CD4-positive, alpha-beta T cell treated with Interleukin-17A for 4 hours (primary cell): Measurements from ENCODE around the gene HDAC5.

Experiments
- DNase-seq: peaks from one replicate; pipeline ENCODE4 v3.0.0-alpha.2; 2020; ENCODE audit warnings: mixed read lengths

Gene HDAC5

DNA sequence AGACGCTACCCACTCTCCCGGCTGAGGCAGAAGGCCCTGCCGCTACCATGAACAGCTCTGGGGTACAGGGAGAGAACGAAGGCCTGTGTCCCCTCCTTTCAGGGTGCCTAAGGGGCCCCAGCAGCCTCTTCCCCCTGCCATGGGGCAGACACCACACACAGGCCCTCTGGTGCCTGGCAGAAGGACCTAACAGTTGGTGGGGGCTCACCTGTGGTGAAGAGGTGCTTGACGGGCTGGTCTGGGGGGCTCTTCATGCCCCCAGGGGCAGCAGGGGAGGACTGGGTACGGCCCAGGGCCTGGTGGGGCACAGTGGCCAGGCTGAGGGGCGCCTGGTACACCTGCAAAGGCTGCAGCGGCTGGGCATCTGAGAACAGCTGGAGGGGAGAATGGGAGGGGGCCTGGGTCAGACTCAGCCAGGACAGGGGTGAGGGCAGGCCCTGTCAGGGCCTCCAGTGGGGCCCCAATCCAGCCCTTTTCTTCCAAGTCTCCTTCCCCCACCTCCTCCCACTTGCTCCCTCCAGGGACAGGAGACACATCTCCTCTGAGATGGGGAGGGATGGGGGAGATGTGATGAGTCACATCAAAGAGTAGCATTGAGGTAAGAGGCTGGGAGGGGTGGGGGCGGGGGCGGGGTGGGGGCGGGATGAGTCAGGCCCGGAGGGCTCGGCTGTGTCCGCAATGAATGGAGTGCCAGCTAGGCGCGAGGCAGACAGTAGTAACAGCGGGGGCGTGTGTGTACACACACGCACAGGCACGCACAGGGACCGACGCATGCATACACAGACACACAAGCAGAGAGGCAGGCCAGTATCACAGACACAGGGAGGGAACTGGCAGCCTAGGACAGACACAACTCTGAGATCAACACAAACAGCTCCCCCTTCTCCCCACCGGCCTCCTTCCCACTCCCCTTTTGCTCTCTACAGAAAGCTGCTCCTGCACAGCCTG is 36.8 kb downstream of the HDAC5 start:
- DNase-seq, result peak; percentile 80

DNA sequence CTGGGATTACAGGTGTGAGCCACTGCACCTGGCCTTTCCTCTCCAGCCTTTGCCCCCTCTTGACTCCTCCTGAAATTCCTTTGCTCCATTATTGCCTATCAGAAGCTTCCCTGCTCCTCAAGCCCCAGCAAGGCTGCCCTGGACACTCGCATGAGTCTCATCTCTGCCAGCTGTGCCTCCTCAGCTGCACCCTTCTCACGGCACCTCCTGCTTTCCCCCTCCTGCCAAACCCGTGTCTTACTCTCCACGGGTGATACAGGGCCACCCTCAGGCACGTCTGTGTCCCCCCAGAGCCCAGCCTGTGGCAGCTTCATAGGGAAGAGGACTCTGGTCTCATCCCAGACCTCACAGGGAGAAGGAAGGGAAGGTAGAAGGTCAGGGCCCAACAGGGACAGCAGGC is 37.5 kb downstream of the HDAC5 start:
- DNase-seq, result no peak

DNA sequence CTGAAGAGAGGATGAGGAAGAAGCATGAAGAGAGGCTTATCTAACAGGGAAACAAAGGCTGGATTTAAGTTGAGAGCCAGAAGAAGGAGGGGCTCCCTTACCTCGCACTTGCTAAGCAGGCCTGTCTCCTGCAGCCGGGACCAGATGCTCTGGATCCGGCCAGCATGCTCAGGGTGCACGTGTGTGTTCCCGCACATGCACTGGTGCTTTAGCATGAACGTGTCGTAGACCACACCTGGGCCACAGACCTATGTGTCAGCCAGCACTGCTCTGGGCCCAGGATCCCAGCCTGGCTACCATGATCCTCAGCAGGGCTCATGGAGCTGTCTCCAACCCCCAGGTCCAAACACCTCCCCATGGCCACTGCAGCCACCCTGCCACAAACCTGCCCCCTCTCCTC is 38.5 kb downstream of the HDAC5 start:
- no peak for DNase-seq

DNA sequence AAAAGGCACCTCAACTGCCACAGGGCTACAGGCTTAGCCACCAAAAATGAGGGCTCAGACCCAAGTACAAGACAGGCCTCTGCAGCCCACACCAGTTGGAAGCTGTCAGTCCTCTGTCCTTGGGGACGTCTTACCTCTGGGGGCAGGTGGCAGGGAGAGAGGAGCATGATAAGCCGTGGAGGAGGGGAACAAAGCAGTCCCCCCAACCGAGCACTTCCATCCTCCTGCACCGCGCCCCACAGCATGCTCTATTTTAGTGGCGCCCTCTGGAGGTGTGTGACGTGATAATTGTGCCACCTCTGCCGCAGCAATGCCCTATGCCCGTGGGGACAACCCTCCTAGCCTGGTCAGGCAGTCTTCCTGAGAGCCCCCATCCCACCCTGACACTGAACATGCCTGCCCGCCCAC is 39.3 kb downstream of the HDAC5 start:
- DNase-seq, result peak; percentile 44

DNA sequence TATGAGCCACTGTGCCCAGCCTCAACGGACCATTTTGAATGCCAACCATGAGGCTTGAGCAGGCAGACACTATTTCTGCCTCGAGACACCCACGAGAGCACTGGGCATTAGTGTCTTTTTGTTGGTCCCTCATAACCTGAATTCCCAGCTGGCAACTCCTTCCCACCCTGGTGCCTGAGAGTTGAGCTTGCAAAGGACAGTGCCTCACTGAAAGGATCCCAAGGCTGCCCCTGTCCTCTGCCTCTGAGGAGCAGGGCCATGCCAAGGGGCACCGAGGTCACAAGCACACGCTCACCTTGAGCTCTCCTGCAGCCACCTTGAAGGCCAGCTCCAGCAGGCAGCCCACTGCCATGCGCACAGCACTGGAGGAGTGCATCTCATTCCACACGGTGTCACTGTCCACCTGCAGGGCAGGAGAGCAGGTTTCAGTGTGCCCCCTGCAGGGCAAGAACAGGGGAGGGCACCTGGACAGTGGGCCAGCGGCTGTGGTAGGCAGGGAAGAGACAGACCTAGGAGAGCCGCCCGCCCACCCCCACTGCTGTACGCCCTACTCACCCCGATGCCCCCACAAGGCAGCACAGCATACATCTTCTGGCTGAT is 40.1 kb downstream of the HDAC5 start:
- peak; percentile 9 for DNase-seq

DNA sequence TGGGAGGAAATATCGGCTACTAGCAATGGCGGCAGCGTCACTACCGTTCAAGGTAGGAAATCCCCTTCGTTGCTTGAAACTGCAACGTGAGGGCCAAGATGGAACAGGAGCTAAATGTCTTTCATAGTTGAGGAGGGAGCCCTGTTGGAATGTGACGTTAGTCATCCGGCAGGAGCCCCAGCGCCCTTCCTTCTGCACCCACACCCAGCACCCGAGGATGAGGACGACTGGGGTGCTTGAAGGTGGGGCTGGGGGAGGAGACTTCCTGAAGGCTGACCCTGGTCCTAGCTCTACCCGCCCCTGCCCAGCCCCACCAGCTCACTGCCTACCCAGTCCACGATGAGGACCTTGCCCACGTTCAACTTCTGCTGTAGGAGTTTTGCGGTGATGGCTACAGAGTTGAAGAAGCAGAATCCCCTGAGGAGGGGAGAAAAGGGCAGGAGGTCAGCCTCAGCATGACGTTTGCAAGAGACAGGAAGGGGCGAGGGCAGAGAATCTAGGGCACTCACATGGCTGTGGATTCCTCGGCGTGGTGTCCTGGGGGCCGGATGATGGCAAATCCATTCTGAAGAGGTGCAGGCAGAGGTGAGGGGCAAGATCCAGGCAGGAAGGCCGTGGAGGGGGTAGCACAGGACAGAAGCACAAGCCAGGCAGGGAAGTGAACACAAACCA is 41.0 kb downstream of the HDAC5 start:
- no peak for DNase-seq

DNA sequence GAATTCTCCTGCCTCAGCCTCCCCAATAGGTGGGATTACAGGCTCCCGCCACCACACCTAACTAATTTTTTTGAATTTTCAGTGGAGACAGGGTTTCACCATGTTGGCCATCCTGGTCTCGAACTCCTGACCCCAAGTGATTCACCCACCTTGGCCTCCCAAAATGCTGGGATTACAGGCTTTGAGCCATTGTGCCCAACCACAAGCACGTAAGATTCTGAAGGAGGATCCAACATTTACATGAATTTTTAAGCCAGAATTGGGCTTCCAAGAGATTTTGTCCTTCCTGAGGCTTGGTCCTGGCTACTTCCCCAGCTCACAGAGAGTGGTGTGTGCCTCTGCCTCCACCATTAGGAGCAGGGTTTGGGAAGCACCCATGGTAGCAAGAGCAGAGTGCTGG is 41.8 kb downstream of the HDAC5 start:
- DNase-seq, result no peak

DNA sequence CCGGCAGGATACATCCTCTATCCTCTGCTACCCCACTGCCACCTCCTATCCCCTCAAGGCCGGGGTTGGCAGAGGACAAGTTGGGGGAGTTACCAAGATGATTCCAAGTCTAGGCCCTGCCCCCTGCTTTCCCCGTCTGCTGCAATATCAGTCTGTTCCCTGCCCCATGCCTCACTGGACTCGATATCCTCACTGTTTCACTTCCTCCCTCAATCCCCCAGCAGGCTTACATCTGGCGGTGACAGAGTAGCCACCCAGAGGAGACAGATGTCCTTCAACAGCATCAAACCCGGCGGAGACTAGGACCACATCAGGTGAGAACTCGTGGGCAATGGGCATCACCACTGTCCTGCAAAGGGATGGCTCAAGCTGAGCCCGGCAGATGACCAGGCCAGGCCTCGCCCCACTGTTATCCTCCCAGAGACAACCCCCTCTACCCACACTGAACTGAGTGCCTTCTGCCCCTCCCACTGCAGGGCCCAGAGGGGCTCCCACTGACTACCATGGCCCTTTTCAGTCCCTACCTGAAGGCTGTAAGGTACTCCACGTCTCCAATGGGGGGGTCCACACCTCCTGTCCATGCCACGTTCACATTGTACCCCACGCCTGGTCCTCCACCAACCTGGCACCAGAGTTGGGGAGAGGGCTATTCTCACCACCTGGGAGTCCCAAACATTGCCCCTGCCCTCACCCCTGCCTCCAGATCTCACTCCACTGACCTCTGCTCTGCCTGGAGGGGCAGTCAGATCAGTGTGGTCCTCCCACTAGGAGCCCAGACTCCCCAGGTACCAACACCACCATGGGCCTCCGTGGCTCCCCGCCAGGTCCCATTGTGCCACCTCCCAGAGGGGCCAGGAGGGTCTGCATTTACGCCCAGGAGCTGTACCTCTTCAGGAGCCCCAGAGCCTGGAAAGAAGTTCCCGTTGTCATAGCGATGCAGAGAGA is 43.3 kb downstream of the HDAC5 start:
- no peak for DNase-seq

DNA sequence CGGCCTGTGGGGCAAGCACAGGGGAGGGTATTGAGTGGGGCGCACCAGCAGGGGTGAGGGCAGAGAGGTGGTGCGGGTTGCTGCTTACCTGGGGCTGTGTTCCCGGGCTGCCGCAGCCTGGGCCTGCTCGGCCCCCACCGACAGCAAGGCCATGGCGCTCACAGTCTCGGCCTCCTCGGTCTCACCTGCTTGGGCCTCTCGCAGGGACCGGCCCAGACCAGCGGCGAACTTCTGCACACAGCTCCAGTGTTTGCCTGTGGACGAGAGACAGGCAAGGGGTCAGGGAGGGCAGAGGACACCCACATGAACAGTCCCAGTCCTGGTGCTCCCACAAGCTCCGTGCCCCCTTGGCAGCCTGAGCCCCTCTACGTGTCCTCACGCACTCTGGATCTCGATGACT is 45.0 kb downstream of the HDAC5 start:
- no peak for DNase-seq

DNA sequence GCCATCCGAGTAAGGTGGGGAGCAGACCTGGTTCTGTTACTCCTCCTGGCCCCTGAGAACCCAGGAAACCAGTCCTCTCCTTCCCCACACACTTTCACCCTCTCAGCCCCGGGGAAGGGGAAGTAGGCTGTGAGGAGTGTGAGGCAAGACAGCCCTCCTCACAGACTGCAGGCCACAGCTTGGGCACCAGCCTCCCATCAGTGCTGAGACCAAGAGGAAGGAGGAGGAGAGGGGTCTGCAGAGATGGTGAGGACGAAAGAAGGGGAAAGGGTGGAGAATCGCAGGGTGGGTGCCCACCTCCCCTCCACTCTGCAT is 45.9 kb downstream of the HDAC5 start:
- no peak for DNase-seq

DNA sequence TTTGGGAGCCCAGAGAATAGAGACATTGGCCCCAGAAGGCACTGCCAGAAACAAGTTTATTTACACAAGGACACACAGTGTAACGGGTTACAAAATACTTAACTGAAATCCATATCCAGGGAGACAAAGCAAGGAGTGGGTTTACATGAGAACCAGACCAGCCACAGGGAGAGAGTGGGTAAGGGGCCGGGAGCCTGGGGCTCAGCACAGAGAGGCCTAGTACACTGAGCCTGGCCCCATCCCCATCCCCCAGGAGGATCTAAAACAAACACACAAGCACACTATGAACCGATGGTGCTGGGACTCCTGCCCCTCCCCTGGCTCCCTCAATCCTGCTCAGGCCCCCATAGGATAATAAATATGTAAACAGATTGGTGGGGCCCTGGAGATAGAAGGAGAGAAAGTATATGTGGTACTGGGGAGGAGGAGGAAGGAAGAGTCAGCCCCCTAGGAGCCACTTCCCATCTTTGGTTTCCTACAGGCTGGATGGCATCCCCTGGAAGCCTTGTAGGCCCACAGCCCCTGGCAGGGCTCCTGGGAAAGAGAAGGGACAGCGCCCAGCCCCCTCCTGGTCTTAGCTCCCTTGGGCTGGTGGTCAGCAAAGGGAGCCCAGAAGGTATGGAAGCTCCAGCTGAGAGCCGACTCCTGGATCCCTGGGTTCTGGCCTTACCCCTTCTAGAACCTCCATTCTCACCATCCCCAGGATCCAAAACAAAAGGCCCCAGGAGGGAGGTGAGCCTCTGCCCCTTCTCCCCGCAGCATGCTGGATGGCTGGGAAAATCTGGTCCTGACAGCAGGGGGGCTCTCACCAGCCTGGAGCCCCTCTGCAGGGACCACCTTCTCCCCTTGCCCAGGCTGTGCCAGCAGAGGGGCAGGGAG is 46.5 kb downstream of the HDAC5 start:
- no peak for DNase-seq

DNA sequence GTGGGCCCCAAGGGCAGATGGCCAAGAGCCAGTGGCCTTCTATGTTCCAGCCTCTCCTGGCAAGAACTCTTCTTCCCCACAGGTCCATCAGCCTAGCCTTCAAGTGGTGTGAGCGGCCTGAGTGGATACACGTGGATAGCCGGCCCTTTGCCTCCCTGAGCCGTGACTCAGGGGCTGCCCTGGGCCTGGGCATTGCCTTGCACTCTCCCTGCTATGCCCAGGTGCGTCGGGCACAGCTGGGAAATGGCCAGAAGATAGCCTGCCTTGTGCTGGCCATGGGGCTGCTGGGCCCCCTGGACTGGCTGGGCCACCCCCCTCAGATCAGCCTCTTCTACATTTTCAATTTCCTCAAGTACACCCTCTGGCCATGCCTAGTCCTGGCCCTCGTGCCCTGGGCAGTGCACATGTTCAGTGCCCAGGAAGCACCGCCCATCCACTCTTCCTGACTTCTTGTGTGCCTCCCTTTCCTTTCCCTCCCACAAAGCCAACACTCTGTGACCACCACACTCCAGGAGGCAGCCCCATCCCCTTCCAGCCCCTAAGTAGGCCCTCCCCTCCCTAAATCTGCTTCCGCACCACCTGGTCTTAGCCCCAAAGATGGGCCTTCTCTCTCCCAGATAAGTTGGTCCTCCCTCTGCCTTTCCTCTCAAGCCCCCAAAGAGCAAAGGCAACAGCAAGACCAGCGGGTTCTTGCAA is 47.7 kb downstream of the HDAC5 start:
- no peak for DNase-seq

DNA sequence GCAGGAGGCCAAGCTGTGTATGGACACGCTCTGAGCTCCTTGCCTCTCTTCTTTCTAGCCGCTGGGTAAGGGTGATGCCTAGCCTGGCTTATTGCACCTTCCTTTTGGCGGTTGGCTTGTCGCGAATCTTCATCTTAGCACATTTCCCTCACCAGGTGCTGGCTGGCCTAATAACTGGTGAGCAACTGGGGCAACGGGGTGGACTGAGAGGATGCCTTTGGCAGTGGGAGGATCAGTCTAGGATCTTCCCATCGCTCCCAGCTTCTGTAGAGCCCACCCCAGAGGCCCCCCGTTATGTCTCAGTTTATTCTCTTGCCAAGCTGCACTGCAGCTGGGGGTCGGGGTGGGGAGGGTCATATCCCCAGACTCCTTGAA is 48.5 kb downstream of the HDAC5 start:
- DNase-seq, result no peak

DNA sequence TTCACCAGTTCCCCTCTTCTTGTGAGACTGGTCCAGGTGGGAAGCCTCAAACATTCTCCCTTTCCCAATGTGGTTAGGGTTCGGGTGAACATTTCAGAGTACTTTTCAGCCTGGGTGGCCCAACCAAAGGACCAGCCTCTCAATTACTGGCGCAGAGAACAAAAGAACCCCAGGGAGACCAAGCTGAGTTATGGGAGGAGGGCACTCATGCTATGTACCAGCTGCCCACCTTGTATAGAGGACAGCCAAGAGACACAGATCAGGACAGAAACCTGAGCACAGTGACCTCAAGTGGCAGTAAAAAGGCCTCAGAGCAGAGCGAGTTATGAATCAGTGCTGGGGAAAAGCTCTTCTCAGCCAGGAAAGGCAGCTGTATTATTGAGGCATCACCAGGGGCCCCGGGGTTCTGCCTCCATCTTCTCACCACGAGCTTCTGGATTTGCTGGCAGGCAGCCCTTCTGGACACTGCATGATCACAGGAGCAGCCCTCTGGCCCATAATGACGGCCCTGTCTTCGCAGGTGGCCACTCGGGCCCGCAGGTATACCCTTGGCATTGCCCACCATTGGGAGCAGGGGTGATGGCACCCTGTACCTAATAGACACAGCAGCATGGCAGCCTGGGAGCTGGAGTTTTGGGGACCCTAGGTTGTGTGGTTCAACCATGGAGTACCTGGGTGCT is 49.1 kb downstream of the HDAC5 start:
- no peak for DNase-seq

DNA sequence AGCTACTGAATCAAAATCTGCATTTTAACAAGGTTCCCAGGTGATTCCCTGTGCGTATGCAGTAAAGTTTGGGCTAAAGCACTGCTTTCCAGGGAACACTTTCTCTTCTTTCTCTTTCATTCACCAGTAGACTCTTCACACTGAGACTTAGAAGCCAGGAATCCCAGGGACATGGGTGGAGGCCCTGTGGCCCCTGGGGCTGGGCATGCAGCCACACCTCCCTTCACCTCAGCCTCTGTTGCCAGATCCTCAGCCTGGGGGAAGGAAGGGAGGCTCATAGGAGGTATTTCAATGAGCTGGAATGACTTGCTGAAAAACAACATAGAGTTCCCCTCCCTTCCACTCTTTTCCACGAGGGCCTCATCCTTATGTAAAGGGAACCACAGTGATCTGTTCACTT is 51.7 kb downstream of the HDAC5 start:
- DNase-seq, result no peak

DNA sequence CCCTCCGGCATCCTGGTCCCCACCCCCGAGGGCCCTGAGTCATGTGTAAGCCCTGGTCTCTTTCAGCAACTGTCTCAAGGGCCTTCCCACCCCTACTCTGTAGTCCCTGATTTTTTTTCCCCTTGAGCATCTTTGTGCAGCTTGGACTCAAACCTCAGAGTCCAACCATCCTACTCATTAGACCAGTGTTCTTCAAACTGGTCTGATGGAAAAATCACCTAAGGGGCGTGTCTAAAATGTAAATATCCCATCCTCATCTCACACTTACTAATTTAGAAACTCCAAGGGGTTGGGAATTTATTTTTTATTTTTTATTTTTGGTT is 52.3 kb downstream of the HDAC5 start:
- peak; percentile 73 for DNase-seq

DNA sequence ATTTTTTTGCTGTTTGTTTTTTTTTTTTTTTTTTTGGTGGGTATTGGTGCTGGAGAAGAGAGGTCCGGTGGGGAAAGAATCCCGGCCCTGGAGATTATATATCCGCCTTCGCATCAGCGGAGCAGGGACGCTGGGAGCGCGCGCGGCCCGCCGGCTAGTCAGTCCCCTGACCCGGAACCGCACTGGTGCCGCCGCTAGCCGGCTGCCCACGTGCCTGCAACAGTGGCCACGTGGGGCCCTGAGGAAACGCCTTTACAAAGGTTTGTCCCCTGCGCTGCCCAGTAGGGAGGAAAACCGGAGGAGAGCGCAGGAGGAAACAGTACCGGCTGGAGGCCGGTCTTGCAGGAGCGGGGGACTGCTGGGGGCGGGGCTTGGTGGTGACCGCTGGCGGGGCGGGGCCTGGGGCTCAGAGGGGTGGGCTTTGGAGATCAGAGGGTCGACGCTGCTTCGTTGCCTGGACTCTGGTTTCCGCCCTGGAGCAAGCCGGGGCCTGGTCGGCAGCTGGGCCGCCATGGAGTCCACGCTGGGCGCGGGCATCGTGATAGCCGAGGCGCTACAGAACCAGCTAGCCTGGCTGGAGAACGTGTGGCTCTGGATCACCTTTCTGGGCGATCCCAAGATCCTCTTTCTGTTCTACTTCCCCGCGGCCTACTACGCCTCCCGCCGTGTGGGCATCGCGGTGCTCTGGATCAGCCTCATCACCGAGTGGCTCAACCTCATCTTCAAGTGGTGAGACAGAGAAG is 52.8 kb downstream of the HDAC5 start, which contains the start of gene G6PC3:
TSS of gene G6PC3 (plus strand) at position 281 of the 743 bp plus-strand sequence. CDS start at position 512, 231 bp downstream.
- peak; percentile 85 for DNase-seq

DNA sequence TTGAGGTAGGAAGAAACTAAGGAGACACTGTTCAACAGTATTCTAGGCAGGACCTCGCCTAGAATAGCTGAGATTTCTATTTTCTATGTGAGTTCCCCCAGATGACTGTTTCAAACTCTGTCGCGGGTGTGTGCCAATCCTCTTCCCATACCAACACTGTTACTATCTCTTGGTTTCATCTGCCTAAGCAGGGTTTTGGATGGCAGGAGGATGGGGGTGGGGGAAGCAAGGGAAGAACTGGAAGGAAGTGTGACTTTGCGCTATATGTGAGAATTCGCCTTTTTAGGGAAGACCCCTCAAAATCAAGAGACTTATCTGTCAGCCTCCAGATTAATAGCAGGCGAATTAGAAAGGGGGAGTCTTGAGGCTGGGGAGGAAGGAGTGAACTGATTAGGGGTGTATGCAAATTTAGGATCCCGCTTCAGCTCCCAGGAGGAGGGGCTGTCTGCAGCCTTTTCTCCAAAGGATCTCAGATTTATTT is 53.4 kb downstream of the HDAC5 start:
- peak; percentile 8 for DNase-seq

DNA sequence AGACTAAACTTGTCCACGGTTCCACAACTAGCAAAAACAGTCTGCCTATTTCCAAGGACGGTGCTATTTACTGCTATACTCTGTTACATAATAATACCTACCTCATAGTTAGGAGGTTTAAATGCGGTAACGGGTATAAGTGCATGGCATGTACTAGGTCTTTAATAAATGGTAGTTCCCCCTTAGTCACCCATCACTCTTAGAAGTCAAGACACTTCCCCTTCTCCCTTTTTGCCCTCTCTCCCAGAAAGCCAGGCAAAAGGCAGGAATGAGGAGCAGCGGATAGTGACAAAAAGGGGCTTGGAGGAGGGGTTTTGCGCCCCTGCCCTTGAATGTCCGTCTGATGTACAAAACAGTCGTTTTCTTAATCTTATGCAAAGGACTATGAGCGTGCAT is 55.9 kb downstream of the HDAC5 start:
- DNase-seq, result no peak
